NB4 (cell line): Measurements from ENCODE around the gene HJURP.

ENCODE experiments used
- CTCF ChIP-seq: IDR thresholded peaks from one replicate; pipeline ENCODE4 v1.5.1; 2012; ENCODE audit warnings: low read depth, low read length
- POLR2A ChIP-seq: IDR thresholded peaks from 2 replicates; pipeline ENCODE4 v1.6.1; 2011; ENCODE audit warnings: mild to moderate bottlenecking; ENCODE audit not compliant: insufficient read length; ENCODE audit errors: extremely low read depth

DNA sequence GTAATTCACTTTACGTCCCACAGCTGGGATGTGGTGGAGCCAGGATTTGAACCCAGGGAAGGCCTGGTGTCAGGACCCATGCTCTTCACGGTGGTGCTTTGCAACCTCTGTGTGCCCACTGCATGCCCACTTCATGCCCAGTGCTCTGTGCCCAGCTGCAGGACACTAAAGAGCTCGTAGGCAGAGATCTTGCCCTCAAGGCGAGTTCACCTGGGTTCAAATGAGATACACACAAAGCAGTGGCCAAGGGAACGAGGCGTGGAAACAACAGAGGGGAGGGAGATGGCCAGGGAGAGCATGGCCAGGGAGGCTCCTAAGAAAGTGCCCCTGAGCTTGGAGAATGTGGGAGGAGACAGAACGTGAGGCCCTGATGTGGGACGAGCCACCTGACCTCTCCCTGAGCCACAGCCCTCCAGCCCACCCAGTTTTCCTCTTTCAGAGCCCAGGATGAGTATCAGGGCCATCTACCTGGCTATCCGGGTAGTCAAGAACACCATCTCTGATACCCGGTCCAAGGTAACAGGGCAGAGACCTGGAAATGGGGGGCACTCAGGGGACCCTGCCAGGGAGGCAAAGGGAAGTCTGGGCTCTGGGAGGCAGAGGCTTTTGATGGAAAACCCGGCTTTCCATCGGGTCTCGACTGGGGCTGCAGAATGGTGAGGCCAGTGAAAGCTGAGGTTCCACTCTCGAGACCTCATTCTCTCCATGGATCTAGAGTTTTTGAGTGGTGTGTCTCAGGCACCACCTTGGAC is 55.8 kb downstream of the HJURP start:
- TF ChIP-seq POLR2A (no peak), CTCF (no peak)
